IMR-90 (cell line): ENCODE measurements around the gene CHMP5.

Source experiments
- BHLHE40 ChIP-seq: fragments of 150-350 bp; IDR thresholded peaks from 2 replicates; pipeline ENCODE4 v1.6.1; 2016; ENCODE audit warnings: mild to moderate bottlenecking, low read depth, low read length
- CHD1 ChIP-seq: IDR thresholded peaks from 2 replicates; pipeline ENCODE4 v1.6.1; 2012; ENCODE audit warnings: low read depth, low read length, improper control_type of control experiment
- CTCF ChIP-seq: conservative IDR thresholded peaks from 2 replicates; pipeline ENCODE4 v1.5.1; 2012; ENCODE audit warnings: mild to moderate bottlenecking, low read depth, low read length, improper control_type of control experiment
- MAFK ChIP-seq: IDR thresholded peaks from 2 replicates; pipeline ENCODE4 v1.6.1; 2012; ENCODE audit warnings: low read depth, low read length, improper control_type of control experiment
- MAZ ChIP-seq: IDR thresholded peaks from 2 replicates; pipeline ENCODE4 v1.6.1; 2012; ENCODE audit warnings: low read depth, mild to moderate bottlenecking, low read length, improper control_type of control experiment, moderate library complexity, borderline replicate concordance
- MXI1 ChIP-seq: IDR thresholded peaks from 2 replicates; pipeline ENCODE4 v1.6.1; 2012; ENCODE audit warnings: low read depth, mild to moderate bottlenecking, low read length, moderate library complexity, borderline replicate concordance
- POLR2A ChIP-seq: IDR thresholded peaks from 2 replicates; pipeline ENCODE4 v1.6.1; 2012; ENCODE audit warnings: mild to moderate bottlenecking, low read depth, low read length
- RAD21 ChIP-seq: IDR thresholded peaks from 2 replicates; pipeline ENCODE4 v1.6.1; 2012; ENCODE audit warnings: low read length, improper control_type of control experiment
- RCOR1 ChIP-seq: IDR thresholded peaks from 2 replicates; pipeline ENCODE4 v1.6.1; 2012; ENCODE audit warnings: mild to moderate bottlenecking, low read length, improper control_type of control experiment; ENCODE audit not compliant: insufficient replicate concordance
- RFX5 ChIP-seq: IDR thresholded peaks from 2 replicates; pipeline ENCODE4 v1.8.0; 2012; ENCODE audit warnings: low read depth, mild to moderate bottlenecking, low read length, moderate library complexity
- SMC3 ChIP-seq: fragments of 150-350 bp; IDR thresholded peaks from 2 replicates; pipeline ENCODE4 v1.6.1; 2016; ENCODE audit warnings: low read depth, mild to moderate bottlenecking, antibody characterized with exemption, low read length, moderate library complexity
- USF2 ChIP-seq: fragments of 150-350 bp; IDR thresholded peaks from 2 replicates; pipeline ENCODE4 v1.6.1; 2017; ENCODE audit warnings: mild to moderate bottlenecking, antibody characterized with exemption, low read length, low read depth

GRCh38 chr9:33234511-33235467 lies 30.1 kb upstream of the CHMP5 start:
- TF ChIP-seq CTCF (no peak), MAFK (no peak), MXI1 (no peak), RFX5 (no peak), SMC3 (no peak), POLR2A (peak; percentile 48; the same call in 1 of the 2 replicates), RAD21 (no peak), USF2 (peak; percentile 23; the same call in 1 of the 2 replicates), RCOR1 (no peak), MAZ (no peak; the same call in 1 of the 2 replicates), BHLHE40 (no peak), CHD1 (no peak)
